DND-41 (cell line): ENCODE results near the gene KCNQ5.

Experiments used
- EZH2 ChIP-seq: IDR thresholded peaks from 3 replicates; pipeline ENCODE4 v1.6.1; 2012; ENCODE audit warnings: borderline replicate concordance, low read depth, mild to moderate bottlenecking, moderate library complexity, low read length, inconsistent platforms; ENCODE audit not compliant: severe bottlenecking
- TF ChIP-seq, protein P1 (sequence below): IDR thresholded peaks from 2 replicates; pipeline ENCODE4 v1.5.1; 2012; ENCODE audit warnings: borderline replicate concordance, low read length, moderate library complexity, mild to moderate bottlenecking; ENCODE audit not compliant: poor library complexity, severe bottlenecking; ENCODE audit errors: extremely low read depth

DNA sequence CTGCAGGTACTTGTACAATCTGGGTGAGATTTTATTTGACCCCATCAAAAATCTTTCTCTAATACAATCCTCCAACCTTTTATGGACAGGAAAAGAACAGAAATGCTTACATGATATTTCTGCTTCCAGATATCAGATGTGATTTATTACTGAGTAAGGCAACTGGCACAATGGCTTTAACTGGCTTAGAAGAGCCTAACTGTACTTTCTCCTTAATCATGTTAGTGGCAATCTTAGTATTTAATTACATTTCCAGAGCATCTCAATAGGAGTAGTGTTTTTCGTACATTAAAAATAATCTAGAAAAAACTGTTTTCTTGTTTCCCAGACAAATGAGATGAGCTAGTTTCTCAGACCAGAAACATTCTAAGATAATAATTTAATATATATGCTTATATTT lies 251.6 kb downstream of the KCNQ5 start:
- TF ChIP-seq, protein P1, sequence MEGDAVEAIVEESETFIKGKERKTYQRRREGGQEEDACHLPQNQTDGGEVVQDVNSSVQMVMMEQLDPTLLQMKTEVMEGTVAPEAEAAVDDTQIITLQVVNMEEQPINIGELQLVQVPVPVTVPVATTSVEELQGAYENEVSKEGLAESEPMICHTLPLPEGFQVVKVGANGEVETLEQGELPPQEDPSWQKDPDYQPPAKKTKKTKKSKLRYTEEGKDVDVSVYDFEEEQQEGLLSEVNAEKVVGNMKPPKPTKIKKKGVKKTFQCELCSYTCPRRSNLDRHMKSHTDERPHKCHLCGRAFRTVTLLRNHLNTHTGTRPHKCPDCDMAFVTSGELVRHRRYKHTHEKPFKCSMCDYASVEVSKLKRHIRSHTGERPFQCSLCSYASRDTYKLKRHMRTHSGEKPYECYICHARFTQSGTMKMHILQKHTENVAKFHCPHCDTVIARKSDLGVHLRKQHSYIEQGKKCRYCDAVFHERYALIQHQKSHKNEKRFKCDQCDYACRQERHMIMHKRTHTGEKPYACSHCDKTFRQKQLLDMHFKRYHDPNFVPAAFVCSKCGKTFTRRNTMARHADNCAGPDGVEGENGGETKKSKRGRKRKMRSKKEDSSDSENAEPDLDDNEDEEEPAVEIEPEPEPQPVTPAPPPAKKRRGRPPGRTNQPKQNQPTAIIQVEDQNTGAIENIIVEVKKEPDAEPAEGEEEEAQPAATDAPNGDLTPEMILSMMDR, result no peak
- TF ChIP-seq EZH2, result no peak
